GM18507 (cell line): Measurements from ENCODE around the gene SLC44A3.
A peak's percentile ranks its signal among the peaks of the same experiment; 100 is the strongest.

Experiments used
- DNase-seq: peaks from one replicate; pipeline ENCODE4 v3.0.0; 2011; ENCODE audit warnings: low read depth; ENCODE audit not compliant: insufficient read length; ENCODE audit errors: extremely low spot score
- FAIRE-seq: peaks from 2 replicates; lab custom pipeline; 2011; peaks lifted over from hg19 to GRCh38; lab: Jason Lieb, UNC

The SLC44A3 gene

DNA sequence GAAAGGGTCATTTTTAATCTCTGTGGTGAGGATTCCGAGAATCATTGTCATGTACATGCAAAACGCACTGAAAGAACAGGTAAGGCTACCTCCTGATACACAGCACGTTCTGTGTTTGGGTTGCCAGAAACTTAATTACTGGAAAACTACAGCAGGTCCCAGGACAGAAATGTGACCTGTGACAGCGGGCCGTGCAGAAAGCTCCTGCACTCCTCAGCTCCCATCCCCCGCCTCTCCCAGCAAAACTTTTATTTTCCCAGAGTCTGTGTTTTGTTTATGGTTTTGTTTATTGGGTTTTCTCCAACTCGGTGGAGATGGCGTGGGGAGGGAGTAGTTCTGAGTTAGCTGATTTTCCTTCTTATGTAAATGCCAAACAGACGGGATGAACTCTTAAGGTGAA, 44.7 kb downstream of the SLC44A3 start:
- FAIRE-seq (no peak), DNase-seq (no peak)

DNA sequence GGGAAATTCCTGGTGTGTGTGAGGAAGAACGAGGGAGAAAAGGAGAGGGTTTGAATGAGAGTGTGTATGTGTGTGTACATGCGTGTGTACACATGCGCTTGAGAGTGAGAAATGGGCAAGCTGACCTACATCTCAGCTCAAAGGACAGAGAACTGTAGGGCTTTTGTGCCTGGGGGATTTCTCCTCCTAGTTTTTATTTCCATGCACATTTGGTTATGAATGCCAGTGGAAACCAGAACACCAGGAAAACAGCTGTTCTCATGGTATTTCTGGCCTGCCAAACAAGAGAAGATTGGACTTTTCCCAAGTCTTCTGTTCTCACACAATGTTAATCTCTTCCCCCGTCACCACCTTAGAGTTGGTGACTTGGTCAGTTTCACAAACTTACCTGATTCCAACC, 45.2 kb downstream of the SLC44A3 start:
- no peak for FAIRE-seq

GRCh38 chr1:94866164-94866807, 46.1 kb downstream of the SLC44A3 start:
- no peak for DNase-seq
- FAIRE-seq, result no peak

More for the DNA sequence above, 45.2 kb downstream of the SLC44A3 start:
- no peak for DNase-seq

DNA sequence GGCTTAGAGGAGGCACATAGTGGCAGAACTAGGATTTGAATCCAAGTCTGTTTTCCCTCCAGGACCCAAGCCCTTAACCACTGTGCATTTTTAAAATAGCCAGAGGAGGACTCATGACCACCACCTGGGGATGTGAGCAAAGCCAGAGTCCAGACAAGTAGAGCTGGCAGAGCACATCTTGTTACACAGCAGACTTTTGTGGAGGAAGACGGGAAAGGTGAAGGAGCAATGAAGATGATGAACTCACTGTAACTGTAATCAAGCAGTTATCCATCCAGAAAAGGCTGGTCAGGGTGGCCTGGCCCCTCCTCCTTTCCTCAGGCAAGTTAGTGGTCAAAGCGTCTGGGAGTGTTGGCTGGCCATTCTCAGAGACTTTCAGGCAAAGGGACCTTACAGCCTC, 50.9 kb downstream of the SLC44A3 start:
- FAIRE-seq, result no peak
- DNase-seq, result no peak

- FAIRE-seq, result no peak
- no peak for DNase-seq
These were observed 52.8 kb downstream of the SLC44A3 start for GRCh38 chr1:94872771-94873495.

DNA sequence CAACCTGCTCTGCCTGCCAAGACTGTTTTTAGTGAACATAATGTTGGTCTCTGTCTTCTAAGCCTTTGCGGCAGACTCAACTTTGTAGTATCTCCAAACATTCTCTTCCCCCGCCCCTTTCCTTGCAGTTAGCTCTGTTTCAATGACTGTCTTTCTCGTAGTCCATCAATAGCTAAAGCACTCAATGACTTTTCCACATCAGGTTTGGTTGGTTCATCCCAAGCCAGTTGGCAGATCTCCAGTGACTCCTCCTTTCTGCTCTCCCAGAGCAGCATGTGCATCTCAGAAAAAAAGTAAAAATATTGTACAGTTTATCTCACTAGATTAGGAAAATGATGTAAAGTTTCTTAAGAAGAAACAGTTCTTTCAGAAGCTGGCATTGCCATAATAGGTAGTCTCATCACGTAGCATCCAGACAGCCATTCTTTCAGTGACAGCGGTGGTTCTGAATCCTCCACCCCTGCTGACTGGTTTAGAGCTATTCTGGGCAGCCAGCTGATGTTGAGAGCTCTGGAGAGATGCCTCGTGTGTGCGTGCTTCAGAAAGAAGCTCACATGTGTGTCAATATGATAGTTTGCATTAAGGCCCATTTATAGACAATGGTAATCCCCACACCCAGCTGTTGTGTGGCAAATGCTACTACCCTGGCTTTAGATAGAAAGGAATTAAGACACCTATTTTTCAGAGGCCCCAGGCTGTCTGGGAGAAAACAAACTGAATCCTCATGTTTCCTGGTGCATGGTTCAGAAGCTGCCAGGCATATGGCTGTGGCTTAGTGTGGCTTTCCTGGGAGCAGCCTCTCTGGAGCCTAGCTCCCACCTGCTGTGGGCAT, 53.6 kb downstream of the SLC44A3 start:
- no peak for FAIRE-seq
- DNase-seq, result no peak

GRCh38 chr1:94874423-94874822, 54.3 kb downstream of the SLC44A3 start:
- FAIRE-seq, result no peak
- no peak for DNase-seq

DNA sequence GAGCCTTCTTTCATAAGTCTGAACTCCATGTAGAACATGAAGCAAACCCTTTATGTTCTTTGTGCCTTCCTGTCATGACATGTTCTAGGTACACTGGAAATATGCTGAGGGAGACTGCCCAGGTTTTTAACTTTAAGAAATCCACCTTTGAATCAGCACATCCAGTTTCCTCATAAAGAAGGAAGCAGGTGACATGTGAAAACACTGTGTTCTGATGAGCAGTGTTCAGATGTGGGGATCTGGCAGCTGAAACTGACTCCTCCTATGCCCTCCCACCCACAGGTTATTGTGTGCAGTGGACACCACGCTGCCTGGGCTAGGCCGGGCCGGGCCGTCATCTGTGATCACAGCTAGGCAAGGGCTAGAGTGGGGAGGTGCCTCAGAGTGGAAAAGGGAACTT, 55.6 kb downstream of the SLC44A3 start:
- DNase-seq (no peak), FAIRE-seq (no peak)

GRCh38 chr1:94876362-94876761, 56.2 kb downstream of the SLC44A3 start:
- FAIRE-seq (no peak), DNase-seq (no peak)

- DNase-seq (no peak), FAIRE-seq (no peak)
These were observed 58.2 kb downstream of the SLC44A3 start for GRCh38 chr1:94878329-94878728.

DNA sequence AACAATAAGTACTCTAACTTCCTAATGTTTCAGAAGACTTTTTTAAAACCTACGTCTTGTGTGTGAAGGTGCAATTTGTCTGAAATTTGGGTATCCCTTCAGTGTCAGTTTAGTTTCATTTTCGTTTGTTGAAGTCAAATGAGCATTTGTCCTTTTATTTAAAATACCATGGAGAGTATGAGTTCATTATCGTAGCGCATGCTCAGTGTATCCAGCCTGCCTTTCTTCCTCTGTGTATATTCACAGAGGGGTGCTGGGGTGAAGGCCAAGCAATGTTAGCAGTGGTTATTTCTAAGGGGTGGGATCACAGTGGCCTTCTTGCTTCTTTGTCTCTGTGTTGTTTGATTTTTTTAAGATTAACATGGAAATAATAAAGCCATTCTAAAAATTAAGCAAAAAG, 63.5 kb downstream of the SLC44A3 start:
- no peak for DNase-seq
- FAIRE-seq, result peak; percentile 42

- FAIRE-seq, result no peak
- DNase-seq, result no peak
These were observed 63.9 kb downstream of the SLC44A3 start for GRCh38 chr1:94884106-94884505.

DNA sequence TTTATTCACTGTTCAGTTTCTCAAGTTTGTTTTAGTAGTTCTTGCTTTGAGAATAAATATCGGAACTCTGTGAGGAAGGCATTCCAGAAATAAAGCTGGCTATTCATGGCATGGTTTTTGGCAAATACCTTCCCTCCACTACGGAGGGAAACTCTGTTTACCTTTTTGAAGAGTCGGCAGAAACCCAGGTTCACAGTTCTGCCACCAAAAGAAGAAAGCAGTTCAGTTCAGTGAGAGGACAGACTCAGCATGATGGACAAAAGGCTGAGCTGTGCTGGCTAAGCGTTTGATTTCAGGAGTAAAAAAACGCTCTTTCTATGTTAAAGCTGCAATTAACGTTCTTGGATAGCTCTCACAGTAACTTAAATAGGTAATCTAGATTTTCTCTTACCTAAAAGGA, 64.3 kb downstream of the SLC44A3 start:
- FAIRE-seq (no peak), DNase-seq (no peak)

- FAIRE-seq (no peak), DNase-seq (no peak)
These were observed 66.2 kb downstream of the SLC44A3 start for GRCh38 chr1:94886361-94886760.

DNA sequence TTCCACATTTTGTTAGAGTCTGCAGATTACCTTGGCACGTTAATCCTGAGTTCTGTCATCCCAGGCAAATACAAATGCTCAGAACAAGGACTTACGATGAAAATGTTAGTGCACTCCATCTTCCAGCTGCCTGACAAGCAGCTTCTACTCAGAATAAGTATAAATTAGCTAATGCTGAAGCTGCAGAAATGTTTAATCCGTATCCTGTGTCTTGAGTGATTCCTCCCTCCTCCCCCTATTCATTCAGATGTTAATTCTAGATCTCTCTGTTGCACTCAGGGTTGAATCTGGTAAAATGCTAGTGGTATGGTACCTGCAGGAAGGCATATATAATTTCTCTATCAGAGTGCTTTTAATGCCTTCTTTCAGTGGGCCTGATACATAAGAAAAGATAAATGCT, 66.9 kb downstream of the SLC44A3 start:
- DNase-seq (no peak), FAIRE-seq (no peak)

GRCh38 chr1:94887603-94888171, 67.5 kb downstream of the SLC44A3 start:
- FAIRE-seq (no peak), DNase-seq (no peak)

- DNase-seq, result no peak
- no peak for FAIRE-seq
These were observed 68.0 kb downstream of the SLC44A3 start for GRCh38 chr1:94888201-94888600.

GRCh38 chr1:94892604-94893254, 72.6 kb downstream of the SLC44A3 start:
- DNase-seq (no peak), FAIRE-seq (no peak)

GRCh38 chr1:94894630-94895029, 74.5 kb downstream of the SLC44A3 start:
- no peak for DNase-seq
- no peak for FAIRE-seq

DNA sequence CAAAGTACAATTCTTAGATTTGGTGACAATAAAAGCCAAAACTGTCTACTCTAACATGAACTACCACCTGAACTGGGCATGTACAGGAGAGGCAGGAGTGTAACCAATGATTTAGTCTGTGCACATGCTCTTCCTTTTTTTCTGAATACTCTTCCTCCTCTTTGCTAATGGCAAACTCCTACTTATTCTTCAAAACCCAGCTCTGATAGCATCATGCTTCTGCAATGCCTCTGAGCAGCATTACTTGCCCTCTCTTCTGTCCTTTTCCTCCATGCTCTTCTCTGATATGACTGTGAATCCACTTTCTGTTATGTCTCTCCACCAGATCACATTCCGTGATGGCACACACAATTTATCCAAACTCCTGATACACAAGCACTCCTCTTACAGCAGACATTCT, 75.4 kb downstream of the SLC44A3 start:
- DNase-seq (no peak), FAIRE-seq (no peak)
